HEK293T (cell line): Measurements from ENCODE around the gene KIF1A.
"Not testable (repeated sequence)": the region's sequence is repeated elsewhere in the genome, so short reads cannot be mapped to it uniquely, and the experiment has no call there.

ENCODE experiments used
- ELF4 ChIP-seq: fragments of 450-650 bp; IDR thresholded peaks from 2 replicates; pipeline ENCODE4 v1.6.1; 2017; ENCODE audit warnings: antibody characterized with exemption
- FOXM1 ChIP-seq: fragments of 450-650 bp; IDR thresholded peaks from 2 replicates; pipeline ENCODE4 v1.6.1; 2017; ENCODE audit warnings: mild to moderate bottlenecking, borderline replicate concordance
- L3MBTL2 ChIP-seq: fragments of 450-650 bp; conservative IDR thresholded peaks from 2 replicates; pipeline ENCODE4 v1.6.1; 2016; ENCODE audit warnings: mild to moderate bottlenecking
- NFRKB ChIP-seq: fragments of 450-650 bp; IDR thresholded peaks from 2 replicates; pipeline ENCODE4 v1.6.1; 2016; ENCODE audit warnings: mild to moderate bottlenecking, moderate library complexity
- SP1 ChIP-seq: fragments of 450-650 bp; IDR thresholded peaks from 2 replicates; pipeline ENCODE4 v1.6.1; 2017
- SUZ12 ChIP-seq: fragments of 450-650 bp; IDR thresholded peaks from 2 replicates; pipeline ENCODE4 v1.6.1; 2016; ENCODE audit warnings: mild to moderate bottlenecking
- TARDBP ChIP-seq: fragments of 450-650 bp; IDR thresholded peaks from 2 replicates; pipeline ENCODE4 v1.6.1; 2016
- TF ChIP-seq, protein P1 (sequence below): fragments of 450-650 bp; IDR thresholded peaks from 2 replicates; pipeline ENCODE4 v1.6.1; 2016

DNA sequence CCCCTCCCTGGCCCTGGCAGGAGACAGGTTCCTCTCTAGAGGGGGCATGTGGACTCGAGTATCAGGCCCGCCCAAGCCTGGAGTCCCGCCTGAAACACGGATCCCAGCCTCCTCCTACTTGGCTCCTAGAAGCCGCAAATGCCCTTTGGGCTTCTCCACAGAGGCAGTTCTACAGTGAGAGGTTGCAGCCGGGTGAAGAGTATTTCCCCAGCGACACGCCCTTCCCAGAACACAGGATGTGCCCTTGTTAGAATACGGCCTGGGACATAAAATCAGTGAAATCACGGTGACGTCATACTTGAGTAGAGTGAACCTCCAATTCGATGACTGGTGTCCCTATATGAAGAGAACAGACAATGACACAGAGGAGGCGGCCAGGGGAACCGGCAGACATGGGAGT, 142.0 kb downstream of the KIF1A start:
- not testable (repeated sequence) for TF ChIP-seq FOXM1, L3MBTL2, ELF4, SP1, NFRKB, SUZ12, TARDBP
- TF ChIP-seq, protein P1, sequence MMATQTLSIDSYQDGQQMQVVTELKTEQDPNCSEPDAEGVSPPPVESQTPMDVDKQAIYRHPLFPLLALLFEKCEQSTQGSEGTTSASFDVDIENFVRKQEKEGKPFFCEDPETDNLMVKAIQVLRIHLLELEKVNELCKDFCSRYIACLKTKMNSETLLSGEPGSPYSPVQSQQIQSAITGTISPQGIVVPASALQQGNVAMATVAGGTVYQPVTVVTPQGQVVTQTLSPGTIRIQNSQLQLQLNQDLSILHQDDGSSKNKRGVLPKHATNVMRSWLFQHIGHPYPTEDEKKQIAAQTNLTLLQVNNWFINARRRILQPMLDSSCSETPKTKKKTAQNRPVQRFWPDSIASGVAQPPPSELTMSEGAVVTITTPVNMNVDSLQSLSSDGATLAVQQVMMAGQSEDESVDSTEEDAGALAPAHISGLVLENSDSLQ: not testable (repeated sequence)
